ENCODE data around the gene FOCAD.

DNA sequence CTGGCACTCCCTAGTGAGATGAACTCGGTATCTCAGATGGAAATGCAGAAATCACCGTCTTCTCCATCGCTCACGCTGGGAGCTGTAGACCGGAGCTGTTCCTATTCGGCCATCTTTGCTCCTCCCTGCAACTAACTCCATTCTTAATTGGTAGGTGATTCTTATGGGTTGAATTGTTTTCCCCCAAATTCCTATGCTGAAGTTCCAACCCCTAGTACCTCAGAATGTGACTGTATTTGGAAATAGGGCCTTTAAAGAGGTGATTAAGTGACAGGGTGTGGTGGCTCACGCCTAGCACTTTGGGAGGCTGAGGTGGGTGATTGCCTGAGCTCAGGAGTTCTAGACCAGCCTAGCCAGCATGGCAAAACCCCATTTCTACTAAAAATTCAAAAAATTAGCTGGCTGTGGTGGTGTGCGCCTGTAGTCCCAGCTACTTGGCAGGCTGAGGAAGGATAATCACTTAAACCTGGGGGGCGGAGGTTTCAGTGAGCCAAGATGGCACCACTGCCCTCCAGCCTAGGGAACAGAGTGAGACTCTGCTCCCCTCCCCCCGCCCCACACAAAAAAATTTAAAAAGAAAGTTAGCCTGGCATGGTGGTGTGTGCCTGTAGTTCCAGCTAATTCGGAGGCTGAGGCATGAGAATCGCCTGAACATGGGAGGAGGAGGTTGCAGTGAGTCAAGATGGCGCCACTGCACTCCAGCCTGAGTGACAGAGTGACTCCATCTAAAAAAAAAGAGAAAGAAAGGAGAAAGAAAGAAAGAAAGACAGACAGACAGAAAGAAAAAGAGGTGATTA, 25.2 kb upstream of the FOCAD start:
- TF ChIP-seq CTCF (IDR thresholded peaks at IDR 0.05; ENCODE audit: insufficient read depth, low read depth, low read length) (no peak), EZH2 (IDR thresholded peaks at IDR 0.05; ENCODE audit: insufficient read depth, low read length) (no peak)
